Fibroblast of the aortic adventitia (primary cell): ENCODE data around the gene WSB1. TPM values are rescaled to one million over a fixed set of nuclear protein-coding genes. Genes with fewer than 3 reads are reported as not detected.
"Not testable (repeated sequence)": the region's sequence is repeated elsewhere in the genome, so short reads cannot be mapped to it uniquely, and the experiment has no call there.

Experiments
- DNase-seq: peaks from one replicate; pipeline ENCODE4 v3.0.0-alpha.2; 2010; ENCODE audit warnings: low read depth
- H3K4me3 ChIP-seq: 2 replicates; pipeline ENCODE4 v1.5.1; 2011; ENCODE audit warnings: low read depth, mild to moderate bottlenecking, control low read depth, low read length, moderate library complexity
- total RNA-seq: library from RNA; depleted of rRNA; stranded (reverse); fragments of >200 nt; gene quantifications from 2 replicates; pipeline ENCODE4 v1.2.3, GENCODE V29; 2012; ENCODE audit warnings: low replicate concordance
- TF ChIP-seq, protein P1 (sequence below): IDR thresholded peaks from 2 replicates; pipeline ENCODE4 v1.5.1; 2011; ENCODE audit warnings: mild to moderate bottlenecking, low read length, control low read depth, inconsistent platforms; ENCODE audit not compliant: insufficient read depth

The WSB1 gene
- total RNA-seq, 1 donor, result 99.0 TPM

DNA sequence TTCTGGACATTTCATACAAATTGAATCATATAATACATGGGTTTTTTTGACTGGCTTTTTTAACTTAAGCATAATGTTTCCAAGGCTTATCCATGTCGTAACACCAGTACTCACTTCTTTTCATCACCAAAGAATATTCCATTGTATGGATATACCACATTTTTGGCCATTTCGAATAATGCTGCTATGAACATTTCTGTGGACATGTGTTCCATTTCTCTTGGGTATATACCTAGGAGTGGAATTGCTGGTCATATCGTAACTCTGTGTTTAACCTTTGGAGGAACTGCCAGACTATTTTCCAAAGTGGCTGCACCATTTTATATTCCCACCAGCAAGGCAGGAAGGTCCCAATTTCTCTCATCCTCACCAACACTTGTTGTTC lies 46.0 kb upstream of the WSB1 start:
- no peak overlapping the region for H3K4me3 ChIP-seq

DNA sequence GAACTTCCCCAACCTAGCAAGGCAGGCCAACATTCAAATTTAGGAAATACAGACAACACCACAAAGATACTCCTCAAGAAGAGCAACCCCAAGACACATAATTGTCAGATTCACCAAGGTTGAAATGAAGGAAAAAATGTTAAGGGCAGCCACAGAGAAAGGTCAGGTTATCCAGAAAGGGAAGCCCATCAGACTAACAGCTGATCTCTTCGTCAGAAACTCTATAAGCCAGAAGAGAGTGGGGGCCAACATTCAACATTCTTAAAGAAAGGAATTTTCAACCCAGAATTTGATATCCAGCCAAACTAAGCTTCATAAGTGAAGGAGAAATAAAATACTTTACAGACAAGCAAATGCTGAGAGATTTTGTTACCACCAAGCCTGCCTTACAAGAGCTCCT lies 43.1 kb upstream of the WSB1 start:
- DNase-seq, H3K4me3 ChIP-seq: not testable (repeated sequence)

More for the DNA sequence above, 46.0 kb upstream of the WSB1 start:
- DNase-seq, result no peak
- TF ChIP-seq, protein P1, sequence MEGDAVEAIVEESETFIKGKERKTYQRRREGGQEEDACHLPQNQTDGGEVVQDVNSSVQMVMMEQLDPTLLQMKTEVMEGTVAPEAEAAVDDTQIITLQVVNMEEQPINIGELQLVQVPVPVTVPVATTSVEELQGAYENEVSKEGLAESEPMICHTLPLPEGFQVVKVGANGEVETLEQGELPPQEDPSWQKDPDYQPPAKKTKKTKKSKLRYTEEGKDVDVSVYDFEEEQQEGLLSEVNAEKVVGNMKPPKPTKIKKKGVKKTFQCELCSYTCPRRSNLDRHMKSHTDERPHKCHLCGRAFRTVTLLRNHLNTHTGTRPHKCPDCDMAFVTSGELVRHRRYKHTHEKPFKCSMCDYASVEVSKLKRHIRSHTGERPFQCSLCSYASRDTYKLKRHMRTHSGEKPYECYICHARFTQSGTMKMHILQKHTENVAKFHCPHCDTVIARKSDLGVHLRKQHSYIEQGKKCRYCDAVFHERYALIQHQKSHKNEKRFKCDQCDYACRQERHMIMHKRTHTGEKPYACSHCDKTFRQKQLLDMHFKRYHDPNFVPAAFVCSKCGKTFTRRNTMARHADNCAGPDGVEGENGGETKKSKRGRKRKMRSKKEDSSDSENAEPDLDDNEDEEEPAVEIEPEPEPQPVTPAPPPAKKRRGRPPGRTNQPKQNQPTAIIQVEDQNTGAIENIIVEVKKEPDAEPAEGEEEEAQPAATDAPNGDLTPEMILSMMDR, result no peak

DNA sequence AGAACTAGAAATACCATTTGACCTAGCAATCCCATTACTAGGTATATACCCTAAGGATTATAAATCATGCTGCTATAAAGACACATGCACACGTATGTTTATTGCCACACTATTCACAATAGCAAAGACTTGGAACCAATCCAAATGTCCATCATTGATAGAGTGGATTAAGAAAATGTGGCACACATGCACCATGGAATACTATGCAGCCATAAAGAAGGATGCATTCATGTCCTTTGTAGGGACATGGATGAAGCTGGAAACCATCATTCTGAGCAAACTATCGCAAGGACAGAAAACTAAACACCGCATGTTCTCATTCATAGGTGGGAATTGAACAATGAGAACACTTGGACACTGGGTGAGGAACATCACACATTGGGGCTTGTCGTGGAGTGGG lies 39.1 kb upstream of the WSB1 start:
- not testable (repeated sequence) for H3K4me3 ChIP-seq, DNase-seq

DNA sequence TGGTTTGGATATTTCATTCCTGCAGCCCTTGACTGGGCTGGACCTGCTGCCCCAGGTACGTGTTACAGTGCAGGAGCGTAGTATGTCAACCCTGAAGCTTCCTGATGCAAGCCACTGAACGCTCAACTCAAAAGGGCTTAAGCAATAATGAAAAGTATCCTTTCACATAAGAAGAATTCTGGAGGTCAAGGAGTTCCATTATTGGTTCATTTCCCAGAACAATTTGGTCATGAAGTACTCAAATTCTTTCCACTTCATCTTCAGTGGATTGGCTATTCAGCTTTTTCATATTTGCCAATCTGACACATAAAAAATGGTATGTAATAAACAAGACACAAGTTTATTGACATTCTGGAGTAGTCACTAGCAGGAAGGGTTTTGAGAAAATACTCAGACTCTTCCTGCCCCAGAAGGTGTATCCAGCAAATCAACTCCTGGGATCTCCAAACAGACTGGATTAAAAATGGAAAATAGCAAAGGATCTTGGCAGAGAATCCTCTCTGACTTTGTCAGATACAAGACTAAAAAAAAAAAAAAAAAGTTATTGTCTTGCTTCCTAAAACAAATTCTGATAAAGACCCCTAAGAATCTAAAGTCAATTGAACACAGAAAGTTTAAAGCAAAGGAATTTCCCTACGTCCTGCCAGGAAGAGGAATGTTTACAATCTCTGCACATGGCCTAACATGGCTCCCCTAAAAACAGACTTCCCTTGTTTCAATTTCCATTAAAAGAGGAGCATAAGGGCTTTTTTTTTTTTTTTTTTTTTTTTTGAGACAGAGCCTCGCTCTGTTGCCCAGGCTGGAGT lies 37.5 kb upstream of the WSB1 start:
- TF ChIP-seq, protein P1, result no peak
- H3K4me3 ChIP-seq, result no peak overlapping the region
- peak; percentile 94 for DNase-seq

DNA sequence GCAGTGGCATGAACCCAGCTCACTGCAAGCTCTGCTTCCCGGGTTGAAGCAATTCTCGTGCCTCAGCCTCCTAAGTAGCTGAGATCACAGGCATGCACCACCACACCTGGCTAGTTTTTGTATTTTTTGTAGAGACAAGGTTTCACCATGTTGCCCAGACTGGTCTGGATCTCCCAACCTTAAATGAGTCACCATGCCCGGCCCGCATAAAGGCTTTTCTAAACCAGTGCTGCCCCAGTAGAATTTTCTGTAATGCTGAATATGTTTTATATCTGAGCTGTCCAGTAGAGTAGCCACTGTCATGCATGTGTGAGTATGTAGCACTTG lies 36.9 kb upstream of the WSB1 start:
- TF ChIP-seq, protein P1, result no peak
- no peak for DNase-seq
- H3K4me3 ChIP-seq, result no peak overlapping the region

DNA sequence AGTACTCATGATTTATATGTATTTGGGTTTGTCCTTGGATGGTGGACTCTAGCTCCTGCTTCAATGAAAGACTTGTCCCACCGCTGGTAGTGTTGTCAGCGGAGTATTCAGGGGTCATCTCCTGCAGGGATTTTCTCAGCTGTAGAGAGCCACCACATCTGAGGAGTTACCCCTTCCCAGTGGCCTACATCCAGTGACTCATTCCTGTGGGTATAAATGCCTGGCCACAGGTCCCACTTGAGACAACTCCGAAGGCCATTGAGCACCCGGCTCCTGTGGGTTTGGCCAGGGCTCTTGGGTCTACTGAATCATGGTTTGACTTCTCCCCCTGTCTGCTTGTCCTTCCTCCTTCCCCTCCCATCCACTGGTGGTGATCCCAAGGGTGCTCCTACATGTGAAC lies 34.6 kb upstream of the WSB1 start:
- no peak for DNase-seq
- no peak overlapping the region for H3K4me3 ChIP-seq
- TF ChIP-seq, protein P1, result no peak

DNA sequence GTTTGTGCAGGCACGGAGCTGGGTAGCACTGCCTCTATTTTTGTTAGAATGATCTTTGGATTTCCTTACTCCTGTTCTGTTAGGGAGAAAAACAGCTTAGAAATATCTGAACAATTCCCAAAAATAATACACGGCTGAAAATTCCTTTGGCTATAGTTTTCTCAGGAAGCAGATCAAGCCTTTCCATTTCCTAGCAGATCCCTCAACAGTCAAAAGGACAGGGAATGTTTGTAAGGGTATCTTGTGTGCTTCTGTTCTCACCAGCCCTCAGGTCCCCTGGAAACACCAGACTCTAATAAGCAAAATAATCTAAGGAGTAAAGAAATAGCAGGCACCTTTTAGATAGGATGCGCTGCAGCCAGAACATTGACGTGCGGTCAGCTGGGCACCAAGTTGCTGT lies 30.5 kb upstream of the WSB1 start:
- TF ChIP-seq, protein P1, result no peak
- H3K4me3 ChIP-seq, result no peak overlapping the region
- no peak for DNase-seq
